K562 (cell line): ENCODE results near the gene OIT3. TPM values are rescaled to one million over a fixed set of nuclear protein-coding genes. Genes with fewer than 3 reads are reported as not detected.
A peak's percentile ranks its signal among the peaks of the same experiment; 100 is the strongest.

Experiments used
- ATAC-seq: fragments of 200-7000 bp; cut with Tn5 transposase; 3 replicates; pipeline ENCODE4 v1.9.1; 2020; ENCODE audit warnings: moderate library complexity
- BruUV-seq: library from RNA; stranded (reverse); fragments of 400-500 nt; replicated peaks from 2 replicates; lab custom pipeline; 2021; lab: Mats Ljungman, UMichigan
- CTCF ChIA-PET: fragments of 300-600 bp; formaldehyde crosslinking; extraction: SDS; loops from one replicate; lab custom pipeline; 2021; ENCODE audit warnings: low intra/inter-chr PET ratio; lab: Yijun Ruan, JAX
- POLR2A ChIA-PET: fragments of 300-600, 350-650 bp; sonication (Branson Sonifier 250); formaldehyde crosslinking; extraction: SDS; loops from one replicate; lab custom pipeline; 2021; ENCODE audit warnings: antibody characterized with exemption, inconsistent platforms; lab: Yijun Ruan, JAX
- DNase-seq, 4 experiments: peaks; one replicate each; pipeline versions ENCODE4 v3.0.0 to v3.0.0-alpha.2; 2011 to 2018; ENCODE audit warnings: low spot score in 3 of 4, mixed read lengths in 3 of 4; ENCODE audit errors: extremely low read depth in 1 of 4
- FAIRE-seq: peaks from 2 replicates; lab custom pipeline; 2011; peaks lifted over from hg19 to GRCh38; lab: Jason Lieb, UNC
- H2AFZ ChIP-seq: 2 replicates; pipeline ENCODE4 v1.6.0; 2011; ENCODE audit warnings: low read depth, low read length, control low read depth, inconsistent platforms
- H3K27ac ChIP-seq: fragments of 200-600 bp; 3 replicates; pipeline ENCODE4 v1.8.0; 2011; ENCODE audit warnings: low read depth, mild to moderate bottlenecking, control low read depth, inconsistent platforms, low read length, moderate library complexity, mixed read lengths; ENCODE audit errors: extremely low read depth
- H3K27me3 ChIP-seq, 2 experiments: fragments of 300-600 bp in 1 of 2; 2 replicates in 1 of 2; 3 replicates in 1 of 2; pipeline versions ENCODE4 v1.6.0 to v1.8.0; 2011; ENCODE audit warnings: inconsistent platforms in 2 of 2, low read length in 2 of 2, mild to moderate bottlenecking in 1 of 2, mixed read lengths in 1 of 2, moderate library complexity in 1 of 2; ENCODE audit not compliant: control insufficient read depth in 2 of 2, insufficient read depth in 2 of 2
- H3K36me3 ChIP-seq: fragments of 300-600 bp; 3 replicates; pipeline ENCODE4 v1.8.0; 2011; ENCODE audit warnings: mild to moderate bottlenecking, low read length, inconsistent platforms; ENCODE audit not compliant: control insufficient read depth, insufficient read depth
- H3K4me1 ChIP-seq, 2 experiments: fragments of 200-600 bp in 1 of 2; replicated peaks in 1 of 2; 2 replicates in 1 of 2; 3 replicates in 1 of 2; pipeline versions ENCODE4 v1.5.1 to v1.8.0; 2011; ENCODE audit warnings: inconsistent platforms in 2 of 2, low read length in 2 of 2, mild to moderate bottlenecking in 1 of 2, mixed read lengths in 1 of 2, moderate library complexity in 1 of 2; ENCODE audit not compliant: control insufficient read depth in 2 of 2, insufficient read depth in 2 of 2
- H3K4me2 ChIP-seq: 2 replicates; pipeline ENCODE4 v1.6.1; 2011; ENCODE audit warnings: low read length, control low read depth, inconsistent platforms, mixed read lengths; ENCODE audit not compliant: insufficient read depth
- H3K4me3 ChIP-seq: fragments of 200-600 bp; sonication (generic), shearing (Covaris generic); 2 replicates; pipeline ENCODE4 v1.5.1; 2016; ENCODE audit warnings: control low read depth, inconsistent platforms
- H3K79me2 ChIP-seq: fragments of 200-600 bp; 3 replicates; pipeline ENCODE4 v1.8.0; 2011; ENCODE audit warnings: low read length, inconsistent platforms; ENCODE audit not compliant: control insufficient read depth, insufficient read depth
- H3K9ac ChIP-seq, 2 experiments: 2 replicates each; pipeline versions ENCODE4 v1.6.0 to v1.6.1; 2011; ENCODE audit warnings: low read depth in 2 of 2, low read length in 2 of 2, control low read depth in 1 of 2, inconsistent platforms in 1 of 2, mild to moderate bottlenecking in 1 of 2, mixed read lengths in 1 of 2; ENCODE audit not compliant: insufficient read depth in 1 of 2
- H3K9me1 ChIP-seq: one replicate; pipeline ENCODE4 v1.6.0; 2011; ENCODE audit warnings: inconsistent platforms, mild to moderate bottlenecking, low read length, moderate library complexity; ENCODE audit not compliant: control insufficient read depth, insufficient read depth
- H3K9me3 ChIP-seq: replicated peaks from 2 replicates; pipeline ENCODE4 v1.5.1; 2011; ENCODE audit warnings: low read depth, low read length, inconsistent platforms; ENCODE audit not compliant: control insufficient read depth, insufficient read depth
- H4K20me1 ChIP-seq: replicated peaks from 2 replicates; pipeline ENCODE4 v1.6.1; 2011; ENCODE audit warnings: low read length, inconsistent platforms, mixed read lengths; ENCODE audit not compliant: control insufficient read depth, insufficient read depth
- CBX3 ChIP-seq, 2 experiments: IDR thresholded peaks; 1 replicate in 1 of 2; 2 replicates in 1 of 2; pipeline ENCODE4 v1.6.1; 2012; ENCODE audit warnings: inconsistent platforms in 2 of 2, low read length in 2 of 2, borderline replicate concordance in 1 of 2, control low read depth in 1 of 2
- CBX5 ChIP-seq: IDR thresholded peaks from 2 replicates; pipeline ENCODE4 v1.6.1; 2014; ENCODE audit warnings: low read depth, borderline replicate concordance
- LEF1 ChIP-seq: fragments of 450-650 bp; IDR thresholded peaks from 2 replicates; pipeline ENCODE4 v1.6.1; 2016; ENCODE audit warnings: mild to moderate bottlenecking
- MAFG ChIP-seq: fragments of 450-650 bp; conservative IDR thresholded peaks from 2 replicates; pipeline ENCODE4 v1.6.1; 2016; ENCODE audit warnings: missing genetic modification characterization, missing compliant biosample characterization
- SUPT5H ChIP-seq: fragments of 450-650 bp; IDR thresholded peaks from 2 replicates; pipeline ENCODE4 v1.6.1; 2016
- TRIM28 ChIP-seq: fragments of 450-650 bp; IDR thresholded peaks from 2 replicates; pipeline ENCODE4 v1.6.1; 2017
- ZNF316 ChIP-seq: fragments of 450-650 bp; IDR thresholded peaks from 2 replicates; pipeline ENCODE4 v1.6.1; 2016
- WGBS: fragments of 100-300 bp; shearing (Covaris generic); methylation state at CpG from one replicate; pipeline ENCODE4 v1.1.6; 2016; ENCODE audit warnings: low coverage, mixed read lengths; ENCODE audit not compliant: insufficient coverage; ENCODE audit errors: missing lambda C conversion rate; 5-methylcytosine and 5-hydroxymethylcytosine counted together
- in situ Hi-C: fragments of 300-500 bp; cut with MboI; formaldehyde crosslinking; loops from 4 replicates; pipeline ENCODE4 v1.15.0; 2018; ENCODE audit warnings: inconsistent platforms, mixed read lengths
- intact Hi-C: fragments of 100-400 bp; cut with micrococcal nuclease; formaldehyde crosslinking; loops from 2 replicates; pipeline ENCODE4 v1.14.2; 2022
- polyA plus RNA-seq, 8 experiments: library from polyadenylated mRNA; depleted of rRNA in 4 of 8; stranded (reverse) in 5 of 8; unstranded in 3 of 8; fragments of >200 nt; fragmentation: Nextera tagmentation in 2 of 8; fragmentation: Illumina TruSeq in 1 of 8; extraction: Ambion mirVana in 2 of 8; extraction: Trizol in 1 of 8; gene quantifications; 2 replicates each; pipeline versions ENCODE4 v1.2.1 to v1.2.3, GENCODE V29; 2011 to 2014; ENCODE audit warnings: inconsistent platforms in 1 of 8, missing spikeins in 1 of 8
- total RNA-seq, 7 experiments: library from RNA; depleted of rRNA in 6 of 7; stranded (reverse); fragments of >200 nt in 6 of 7; fragmentation: Illumina TruSeq in 2 of 7; extraction: Trizol in 2 of 7; gene quantifications; 2 replicates each; pipeline versions ENCODE4 v1.2.1 to v1.2.3, GENCODE V29; 2011 to 2021; ENCODE audit warnings: low replicate concordance in 1 of 7
- TF ChIP-seq, protein P1 (sequence below): sonication (generic); formaldehyde crosslinking; IDR thresholded peaks from 2 replicates; pipeline ENCODE4 v1.8.1; 2023; ENCODE audit warnings: mild to moderate bottlenecking, missing genetic modification reagents

The OIT3 gene
- total and polyA plus RNA-seq, 9 of the 15 experiments (the other 6 are each of a cell fraction or from before 2014, with no cell fraction given), result not detected

DNA sequence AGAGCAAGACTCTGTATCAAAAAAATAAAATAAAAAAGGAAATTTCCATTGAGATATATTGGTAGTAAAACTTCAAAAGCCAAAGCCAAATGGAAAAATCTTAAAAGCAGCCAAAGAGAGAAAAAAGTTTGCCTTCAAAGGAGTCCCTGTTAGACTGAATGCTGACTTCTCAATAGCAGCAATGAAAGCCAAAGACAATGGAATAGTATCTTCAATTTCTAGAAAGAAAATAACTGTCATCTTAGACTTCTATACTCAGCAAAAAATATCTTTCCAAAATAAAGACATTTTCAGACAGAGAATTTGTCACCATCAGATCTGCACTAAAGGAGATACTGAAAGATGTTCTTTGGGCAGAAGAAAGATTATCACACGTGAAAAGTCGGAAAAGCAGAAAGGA lies 14.3 kb upstream of the OIT3 start:
- Histone ChIP-seq H3K27ac (no peak overlapping the region), H3K9ac (no peak overlapping the region), H3K9me1 (no peaks in the 10 kb centered on the region), H3K9me3 (no peaks in the 10 kb centered on the region), H3K36me3 (0 out of 3 replicates have a peak, but pooled peaks cover 4% of the 10 kb centered on the region), H3K79me2 (no peaks in the 10 kb centered on the region), H3K4me2 (no peak overlapping the region), H3K4me3 (no peak overlapping the region), H4K20me1 (no peaks in the 10 kb centered on the region), H3K27me3 (no peaks in the 10 kb centered on the region), H3K4me1 (no peaks in the 10 kb centered on the region), H2AFZ (no peak overlapping the region)
- ATAC-seq (no peak), FAIRE-seq (no peak), DNase-seq (no peak)
- intact Hi-C loops (no loop called here), in situ Hi-C loops (no loop called here)
- WGBS, result 94% methylated on average over 2 of the region's 2 CpGs
- CTCF ChIA-PET, result no interaction called here
- POLR2A ChIA-PET, result interaction anchor here (0.7 kb wide), 1 partner anchor 37 kb away, joined by 4 read pairs; no protein-coding TSS in a partner anchor
- no TSS peak for BruUV-seq
- peak; percentile 88 for TF ChIP-seq TRIM28
- 0 out of 2 replicates have a peak, but pooled peaks have one; percentile 18 for TF ChIP-seq LEF1
- peak; percentile 76; the same call in 1 of the 2 replicates for TF ChIP-seq CBX5
- no peak for TF ChIP-seq SUPT5H
- 0 out of 2 replicates have a peak, but pooled peaks have one; percentile 6 for TF ChIP-seq MAFG
- TF ChIP-seq CBX3 (IDR thresholded peaks at IDR 0.05; ENCODE audit: borderline replicate concordance in 1 of 2, low read length in 2 of 2), result peak in 1 of 2 experiments; percentile 95; a peak in 2 of 3 replicates
- TF ChIP-seq ZNF316, result peak; percentile 59
- TF ChIP-seq, protein P1, sequence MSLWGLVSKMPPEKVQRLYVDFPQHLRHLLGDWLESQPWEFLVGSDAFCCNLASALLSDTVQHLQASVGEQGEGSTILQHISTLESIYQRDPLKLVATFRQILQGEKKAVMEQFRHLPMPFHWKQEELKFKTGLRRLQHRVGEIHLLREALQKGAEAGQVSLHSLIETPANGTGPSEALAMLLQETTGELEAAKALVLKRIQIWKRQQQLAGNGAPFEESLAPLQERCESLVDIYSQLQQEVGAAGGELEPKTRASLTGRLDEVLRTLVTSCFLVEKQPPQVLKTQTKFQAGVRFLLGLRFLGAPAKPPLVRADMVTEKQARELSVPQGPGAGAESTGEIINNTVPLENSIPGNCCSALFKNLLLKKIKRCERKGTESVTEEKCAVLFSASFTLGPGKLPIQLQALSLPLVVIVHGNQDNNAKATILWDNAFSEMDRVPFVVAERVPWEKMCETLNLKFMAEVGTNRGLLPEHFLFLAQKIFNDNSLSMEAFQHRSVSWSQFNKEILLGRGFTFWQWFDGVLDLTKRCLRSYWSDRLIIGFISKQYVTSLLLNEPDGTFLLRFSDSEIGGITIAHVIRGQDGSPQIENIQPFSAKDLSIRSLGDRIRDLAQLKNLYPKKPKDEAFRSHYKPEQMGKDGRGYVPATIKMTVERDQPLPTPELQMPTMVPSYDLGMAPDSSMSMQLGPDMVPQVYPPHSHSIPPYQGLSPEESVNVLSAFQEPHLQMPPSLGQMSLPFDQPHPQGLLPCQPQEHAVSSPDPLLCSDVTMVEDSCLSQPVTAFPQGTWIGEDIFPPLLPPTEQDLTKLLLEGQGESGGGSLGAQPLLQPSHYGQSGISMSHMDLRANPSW (CRISPR knock-in tag), result no peak
